HCT116 (cell line): Measurements from ENCODE around the gene RASGRF1. TPM values are rescaled to one million over a fixed set of nuclear protein-coding genes. Genes with fewer than 3 reads are reported as not detected.

Experiments used
- ATAC-seq: fragments of 200-7000 bp; cut with Tn5 transposase; 2 replicates; pipeline ENCODE4 v1.9.1; 2020; ENCODE audit warnings: mild to moderate bottlenecking, moderate library complexity
- BruUV-seq: library from RNA; stranded (reverse); fragments of 400-500 nt; replicated peaks from 2 replicates; lab custom pipeline; 2021; lab: Mats Ljungman, UMichigan
- CTCF ChIA-PET: fragments of 300-600 bp; sonication (Branson Sonifier 250); formaldehyde crosslinking; loops from one replicate; lab custom pipeline; 2021; ENCODE audit warnings: antibody characterized with exemption; lab: Charles Lee
- POLR2A ChIA-PET: fragments of 300-600, 350-600 bp; sonication (Branson Sonifier 250); formaldehyde crosslinking; loops from one replicate; lab custom pipeline; 2021; ENCODE audit warnings: antibody characterized with exemption; lab: Charles Lee
- RAD21 ChIA-PET, 2 experiments: fragments of 300-600 bp; sonication (Branson Sonifier 250); formaldehyde crosslinking; loops; one replicate each; lab custom pipeline; 2023; ENCODE audit warnings: low total read pairs in 2 of 2; ENCODE audit not compliant: uncharacterized antibody in 2 of 2, unreplicated experiment in 2 of 2, low non-redundant PET in 1 of 2; lab: Charles Lee
- DNase-seq: peaks from one replicate; pipeline ENCODE4 v3.0.0-alpha.2; 2010; ENCODE audit warnings: low read depth, low spot score
- H2AFZ ChIP-seq: fragments of 200-600 bp; shearing (Covaris generic), sonication (generic); 2 replicates; pipeline ENCODE4 v1.6.1; 2017; ENCODE audit warnings: low read depth, mixed run types, mixed read lengths, antibody characterized with exemption, low read length; ENCODE audit not compliant: poor library complexity, severe bottlenecking
- H3K27ac ChIP-seq: 2 replicates; pipeline ENCODE4 v1.5.1; 2012; ENCODE audit warnings: low read depth, low read length
- H3K27me3 ChIP-seq: fragments of 200-600 bp; sonication (generic); 2 replicates; pipeline ENCODE4 v1.6.1; 2016; ENCODE audit warnings: mixed run types, low read length, mixed read lengths; ENCODE audit not compliant: insufficient read depth
- H3K36me3 ChIP-seq, 2 experiments: fragments of 200-500 bp in 1 of 2; fragments of 200-600 bp in 1 of 2; sonication (Bioruptor generic) in 1 of 2; sonication (generic) in 1 of 2; 2 replicates each; pipeline versions ENCODE4 v1.5.1 to v1.6.1; 2014 to 2016; ENCODE audit warnings: low read length in 2 of 2, inconsistent platforms in 1 of 2, mixed read lengths in 1 of 2, mixed run types in 1 of 2; ENCODE audit not compliant: insufficient read depth in 2 of 2, control insufficient read depth in 1 of 2
- H3K4me1 ChIP-seq, 2 experiments: fragments of 200-600 bp in 1 of 2; sonication (generic) in 1 of 2; 2 replicates each; pipeline versions ENCODE4 v1.5.1 to v1.6.1; 2012 to 2017; ENCODE audit warnings: low read length in 2 of 2, inconsistent platforms in 1 of 2, mild to moderate bottlenecking in 1 of 2, mixed read lengths in 1 of 2, mixed run types in 1 of 2, moderate library complexity in 1 of 2; ENCODE audit not compliant: insufficient read depth in 2 of 2, control insufficient read depth in 1 of 2
- H3K4me2 ChIP-seq: fragments of 200-600 bp; sonication (generic); 2 replicates; pipeline ENCODE4 v1.6.1; 2017; ENCODE audit warnings: mixed run types, low read length, mixed read lengths
- H3K4me3 ChIP-seq, 2 experiments: fragments of 200-600 bp in 1 of 2; sonication (generic) in 1 of 2; replicated peaks in 1 of 2; 2 replicates each; pipeline ENCODE4 v1.5.1; 2011 to 2016; ENCODE audit warnings: low read length in 2 of 2, control low read depth in 1 of 2, low read depth in 1 of 2, mild to moderate bottlenecking in 1 of 2, mixed read lengths in 1 of 2, mixed run types in 1 of 2
- H3K79me2 ChIP-seq: fragments of 200-600 bp; sonication (generic); 2 replicates; pipeline ENCODE4 v1.6.1; 2017; ENCODE audit warnings: mild to moderate bottlenecking, mixed run types, low read length, moderate library complexity, mixed read lengths; ENCODE audit not compliant: insufficient read depth
- H3K9ac ChIP-seq: fragments of 200-600 bp; sonication (generic); 2 replicates; pipeline ENCODE4 v1.6.1; 2016; ENCODE audit warnings: low read length, mixed read lengths
- H3K9me2 ChIP-seq: fragments of 200-600 bp; sonication (generic), shearing (Covaris generic); 2 replicates; pipeline ENCODE4 v1.6.1; 2017; ENCODE audit warnings: mixed run types, mild to moderate bottlenecking, moderate library complexity; ENCODE audit not compliant: insufficient read depth
- H3K9me3 ChIP-seq, 2 experiments: fragments of 200-500 bp in 1 of 2; fragments of 200-600 bp in 1 of 2; sonication (Bioruptor generic) in 1 of 2; sonication (generic) in 1 of 2; 2 replicates each; pipeline ENCODE4 v1.6.1; 2014 to 2017; ENCODE audit warnings: low read length in 2 of 2, mixed read lengths in 2 of 2, inconsistent platforms in 1 of 2, low read depth in 1 of 2, mild to moderate bottlenecking in 1 of 2, mixed run types in 1 of 2, moderate library complexity in 1 of 2; ENCODE audit not compliant: control insufficient read depth in 1 of 2, insufficient read depth in 1 of 2
- H4K20me1 ChIP-seq: fragments of 200-600 bp; sonication (generic), shearing (Covaris generic); 2 replicates; pipeline ENCODE4 v1.6.1; 2017; ENCODE audit warnings: mixed run types, mild to moderate bottlenecking, moderate library complexity; ENCODE audit not compliant: insufficient read depth
- CTCF ChIP-seq, 3 experiments: fragments of 200-600 bp in 1 of 3; sonication (generic) in 1 of 3; IDR thresholded peaks in 2 of 3; conservative IDR thresholded peaks in 1 of 3; 2 replicates each; pipeline ENCODE4 v1.5.1; 2012 to 2017; ENCODE audit warnings: low read depth in 2 of 3, low read length in 2 of 3, antibody characterized with exemption in 1 of 3, borderline replicate concordance in 1 of 3, control low read depth in 1 of 3, mild to moderate bottlenecking in 1 of 3, mixed read lengths in 1 of 3, mixed run types in 1 of 3, moderate library complexity in 1 of 3; ENCODE audit not compliant: insufficient read depth in 1 of 3
- ELF1 ChIP-seq: IDR thresholded peaks from 2 replicates; pipeline ENCODE4 v1.6.1; 2012; ENCODE audit warnings: low read depth, borderline replicate concordance
- SP1 ChIP-seq: IDR thresholded peaks from 2 replicates; pipeline ENCODE4 v1.6.1; 2012; ENCODE audit warnings: low read depth
- TCF7L2 ChIP-seq: IDR thresholded peaks from 2 replicates; pipeline ENCODE4 v1.7.0; 2011; ENCODE audit warnings: borderline replicate concordance, inconsistent platforms; ENCODE audit not compliant: insufficient read depth, insufficient read length; ENCODE audit errors: extremely low read depth
- ZNF274 ChIP-seq: fragments of 200-500 bp; sonication (Bioruptor generic); IDR thresholded peaks from 2 replicates; pipeline ENCODE4 v1.6.1; 2014; ENCODE audit warnings: mild to moderate bottlenecking, low read depth, low read length, inconsistent platforms
- intact Hi-C: fragments of 100-400 bp; cut with micrococcal nuclease; formaldehyde crosslinking; loops from 2 replicates; pipeline ENCODE4 v1.10.0; 2022
- total RNA-seq: library from RNA; stranded (reverse); gene quantifications from one replicate; pipeline ENCODE4 v1.2.1, GENCODE V29; 2021; ENCODE audit not compliant: unreplicated experiment

The RASGRF1 gene
- total RNA-seq, 1 experiment from 2014 or later = 2.4 TPM

GRCh38 chr15:79017953-79018352, 72.6 kb downstream of the RASGRF1 start:
- Histone ChIP-seq H2AFZ (no peak overlapping the region), H3K4me2 (no peak overlapping the region), H3K27ac (no peak overlapping the region), H3K4me3 (no peak overlapping the region), H3K9me3 (no peaks in the 10 kb centered on the region), H3K9ac (no peak overlapping the region), H3K36me3 (no peaks in the 10 kb centered on the region), H3K27me3 (no peaks in the 10 kb centered on the region), H3K4me1 (no peaks in the 10 kb centered on the region), H4K20me1 (no peaks in the 10 kb centered on the region), H3K9me2 (no peaks in the 10 kb centered on the region), H3K79me2 (no peaks in the 10 kb centered on the region)
- no TSS peak for BruUV-seq
- TF ChIP-seq ELF1 = no peak
- ATAC-seq (no peak), DNase-seq (no peak)
- POLR2A ChIA-PET = no interaction called here
- RAD21 ChIA-PET = no interaction called here
- intact Hi-C loops = no loop called here
- CTCF ChIA-PET = interaction anchor here (1.2 kb wide), 1 partner anchor 166 kb away, joined by 4 read pairs; no protein-coding TSS in a partner anchor

GRCh38 chr15:79016527-79017170, 73.9 kb downstream of the RASGRF1 start:
- H3K79me2 ChIP-seq = no peaks in the 10 kb centered on the region
- no peak overlapping the region for H3K9ac ChIP-seq
- intact Hi-C loops = no loop called here
- no peak overlapping the region for H2AFZ ChIP-seq
- TF ChIP-seq ZNF274 (no peak), SP1 (no peak), CTCF (IDR thresholded peaks at IDR 0.05 in 2 of 3, conservative IDR thresholded peaks at IDR 0.05 in 1 of 3; ENCODE audit: borderline replicate concordance in 1 of 3, insufficient read depth in 1 of 3, low read depth in 2 of 3, low read length in 2 of 3) (no peak), TCF7L2 (no peak)
- no peak for DNase-seq
- BruUV-seq = no TSS peak
- no peak overlapping the region for H3K27ac ChIP-seq
- H3K9me2 ChIP-seq = no peaks in the 10 kb centered on the region
- no peaks in the 10 kb centered on the region for H3K4me1 ChIP-seq
- no peaks in the 10 kb centered on the region for H3K27me3 ChIP-seq
- POLR2A ChIA-PET = no interaction called here
- RAD21 ChIA-PET = no interaction called here
- no peak for ATAC-seq
- no peaks in the 10 kb centered on the region for H3K9me3 ChIP-seq
- no peaks in the 10 kb centered on the region for H4K20me1 ChIP-seq
- H3K4me2 ChIP-seq = no peak overlapping the region
- no peak overlapping the region for H3K4me3 ChIP-seq
- no peaks in the 10 kb centered on the region for H3K36me3 ChIP-seq
- CTCF ChIA-PET = interaction anchor here (0.9 to 1.2 kb wide), 2 partner anchors 11 to 12 kb away, joined by 3 read pairs; no protein-coding TSS in a partner anchor
